ENCODE measurements around the gene LYST.

The LYST gene

GRCh38 chr1:235834620-235835019, 32.1 kb downstream of the LYST start:
- no peak overlapping the region for H3K4me3 ChIP-seq
- H3K27ac ChIP-seq = peak overlapping the region in 1 of 11 experiments; percentile 12; a peak in 1 of 22 replicates
- H3K9ac ChIP-seq = no peak overlapping the region
- 0 out of 22 replicates have a peak overlapping the region, but pooled peaks of 1 of the 11 experiments have one; percentile 10 for H3K4me2 ChIP-seq
- H3K36me3 ChIP-seq = peaks cover 0 to 51% (median 15%) of the 10 kb centered on the region in 11 experiments; a peak in 19 of 22 replicates
- no peak for TF ChIP-seq Cebpa-rat (IDR thresholded peaks at IDR 0.05)
- no peaks in the 10 kb centered on the region for H3K27me3 ChIP-seq
- peaks cover 0 to 79% (median 22%) of the 10 kb centered on the region in 10 experiments; a peak in 13 of 20 replicates for H3K4me1 ChIP-seq
- peaks cover 0 to 79% (median 42%) of the 10 kb centered on the region in 11 experiments; a peak in 16 of 22 replicates for H4K20me1 ChIP-seq
- H3K9me3 ChIP-seq (replicated peaks in 1 of 11) = no peaks in the 10 kb centered on the region

GRCh38 chr1:235832011-235832410, 34.7 kb downstream of the LYST start:
- Histone ChIP-seq H3K36me3 (peaks cover 0 to 60% (median 40%) of the 10 kb centered on the region in 11 experiments; a peak in 19 of 22 replicates), H4K20me1 (peaks cover 0 to 52% (median 24%) of the 10 kb centered on the region in 11 experiments; a peak in 14 of 22 replicates), H3K9me3 (replicated peaks in 1 of 11) (no peaks in the 10 kb centered on the region), H3K4me2 (peak overlapping the region in 1 of 11 experiments; percentile 27; a peak in 2 of 22 replicates), H3K27ac (no peak overlapping the region; a peak in 1 of 22 replicates), H3K27me3 (no peaks in the 10 kb centered on the region), H3K4me1 (peaks cover 0 to 53% (median 13%) of the 10 kb centered on the region in 10 experiments; a peak in 12 of 20 replicates), H3K4me3 (no peak overlapping the region), H3K9ac (no peak overlapping the region)
- no peak for TF ChIP-seq Cebpa-rat (IDR thresholded peaks at IDR 0.05)

- Histone ChIP-seq H3K9me3 (replicated peaks in 1 of 11) (no peaks in the 10 kb centered on the region), H3K4me3 (no peak overlapping the region), H3K9ac (no peak overlapping the region), H3K36me3 (peaks cover 4 to 68% (median 48%) of the 10 kb centered on the region in 11 experiments; a peak in 20 of 22 replicates), H3K4me1 (peaks cover 0 to 44% (median 12%) of the 10 kb centered on the region in 10 experiments; a peak in 12 of 20 replicates), H3K27ac (peak overlapping the region in 5 of 11 experiments; percentile 4 to 51 (median 29); a peak in 3 of 22 replicates), H4K20me1 (peaks cover 0 to 45% (median 23%) of the 10 kb centered on the region in 11 experiments; a peak in 13 of 22 replicates), H3K27me3 (no peaks in the 10 kb centered on the region), H3K4me2 (peak overlapping the region in 5 of 11 experiments; percentile 4 to 50 (median 24); a peak in 6 of 22 replicates)
- no peak for TF ChIP-seq Cebpa-rat (IDR thresholded peaks at IDR 0.05)
Observed at GRCh38 chr1:235831148-235831547, 35.6 kb downstream of the LYST start.

GRCh38 chr1:235826102-235826854, 40.4 kb downstream of the LYST start:
- Histone ChIP-seq H3K27ac (no peak overlapping the region), H3K4me2 (no peak overlapping the region), H3K9me3 (replicated peaks in 1 of 11) (no peaks in the 10 kb centered on the region), H3K4me1 (peaks cover 0 to 25% (median 5%) of the 10 kb centered on the region in 10 experiments; a peak in 12 of 20 replicates), H3K27me3 (no peaks in the 10 kb centered on the region), H4K20me1 (peaks cover 0 to 14% (median 0%) of the 10 kb centered on the region in 11 experiments; a peak in 4 of 22 replicates), H3K9ac (no peak overlapping the region), H3K36me3 (peaks cover 4 to 93% (median 86%) of the 10 kb centered on the region in 11 experiments; a peak in 20 of 22 replicates), H3K4me3 (no peak overlapping the region)
- TF ChIP-seq Cebpa-rat (IDR thresholded peaks at IDR 0.05) = no peak

- Histone ChIP-seq H4K20me1 (peaks cover 0 to 10% (median 0%) of the 10 kb centered on the region in 11 experiments; a peak in 3 of 22 replicates), H3K27ac (no peak overlapping the region), H3K4me3 (no peak overlapping the region), H3K9ac (no peak overlapping the region), H3K36me3 (peaks cover 4 to 97% (median 84%) of the 10 kb centered on the region in 11 experiments; a peak in 20 of 22 replicates), H3K9me3 (replicated peaks in 1 of 11) (no peaks in the 10 kb centered on the region), H3K27me3 (no peaks in the 10 kb centered on the region), H3K4me2 (no peak overlapping the region), H3K4me1 (peaks cover 0 to 15% (median 0%) of the 10 kb centered on the region in 10 experiments; a peak in 4 of 20 replicates)
- TF ChIP-seq Cebpa-rat (IDR thresholded peaks at IDR 0.05) = no peak
Observed at GRCh38 chr1:235825229-235825628, 41.5 kb downstream of the LYST start.

GRCh38 chr1:235823684-235824083, 43.0 kb downstream of the LYST start:
- Histone ChIP-seq H3K9ac (no peak overlapping the region), H3K9me3 (replicated peaks in 1 of 11) (no peaks in the 10 kb centered on the region), H3K4me1 (peaks cover 0 to 13% (median 1%) of the 10 kb centered on the region in 10 experiments; a peak in 4 of 20 replicates), H3K4me3 (no peak overlapping the region), H3K36me3 (peaks cover 4 to 95% (median 77%) of the 10 kb centered on the region in 11 experiments; a peak in 17 of 22 replicates), H3K27me3 (no peaks in the 10 kb centered on the region), H3K4me2 (no peak overlapping the region), H3K27ac (no peak overlapping the region), H4K20me1 (peaks cover 0 to 10% (median 0%) of the 10 kb centered on the region in 11 experiments; a peak in 3 of 22 replicates)
- TF ChIP-seq Cebpa-rat (IDR thresholded peaks at IDR 0.05) = no peak

GRCh38 chr1:235822685-235823084, 44.0 kb downstream of the LYST start:
- Histone ChIP-seq H3K9ac (no peak overlapping the region), H4K20me1 (peaks cover 0 to 10% (median 0%) of the 10 kb centered on the region in 11 experiments; a peak in 2 of 22 replicates)
- no peak for TF ChIP-seq Cebpa-rat (IDR thresholded peaks at IDR 0.05)

GRCh38 chr1:235821361-235821981, 45.2 kb downstream of the LYST start:
- H3K27me3 ChIP-seq = no peaks in the 10 kb centered on the region
- peak overlapping the region in 2 of 11 experiments; percentile 0 to 16; a peak in 1 of 22 replicates for H3K27ac ChIP-seq
- H3K4me2 ChIP-seq = no peak overlapping the region
- peaks cover 0 to 83% (median 55%) of the 10 kb centered on the region in 11 experiments; a peak in 15 of 22 replicates for H3K36me3 ChIP-seq
- TF ChIP-seq Cebpa-rat (IDR thresholded peaks at IDR 0.05) = no peak
- no peak overlapping the region for H3K9ac ChIP-seq
- H4K20me1 ChIP-seq = peaks cover 0 to 5% (median 0%) of the 10 kb centered on the region in 11 experiments; a peak in 2 of 22 replicates
- H3K4me3 ChIP-seq = no peak overlapping the region
- H3K9me3 ChIP-seq (replicated peaks in 1 of 11) = no peaks in the 10 kb centered on the region
- peaks cover 0 to 13% (median 1%) of the 10 kb centered on the region in 10 experiments; a peak in 4 of 20 replicates for H3K4me1 ChIP-seq

More at GRCh38 chr1:235822685-235823084, 44.0 kb downstream of the LYST start:
- Histone ChIP-seq H3K27me3 (no peaks in the 10 kb centered on the region), H3K27ac (no peak overlapping the region; a peak in 1 of 22 replicates), H3K9me3 (replicated peaks in 1 of 11) (no peaks in the 10 kb centered on the region), H3K4me2 (0 out of 22 replicates have a peak overlapping the region, but pooled peaks of 1 of the 11 experiments have one; percentile 4), H3K36me3 (peaks cover 4 to 95% (median 67%) of the 10 kb centered on the region in 11 experiments; a peak in 17 of 22 replicates), H3K4me3 (no peak overlapping the region), H3K4me1 (peaks cover 0 to 13% (median 1%) of the 10 kb centered on the region in 10 experiments; a peak in 4 of 20 replicates)

Data from BLaER1 treated with 17β-estradiol and CSF1 and Interleukin-3, amounts not matched to agents 10 nM and 100 nM (cell line).